Astrocyte of the cerebellum (primary cell): ENCODE measurements around the gene OR10J4.
A peak's percentile ranks its signal among the peaks of the same experiment; 100 is the strongest.

Source experiments
- DNase-seq: peaks from one replicate; pipeline ENCODE4 v3.0.0-alpha.2; 2011; ENCODE audit warnings: low read depth
- H3K4me3 ChIP-seq: 2 replicates; pipeline ENCODE4 v1.5.1; 2011; ENCODE audit warnings: mild to moderate bottlenecking, low read depth, low read length, moderate library complexity
- CTCF ChIP-seq: IDR thresholded peaks from 2 replicates; pipeline ENCODE4 v1.5.1; 2012; ENCODE audit warnings: low read length, low read depth, moderate library complexity, mild to moderate bottlenecking; ENCODE audit errors: missing control alignments
- in situ Hi-C: cut with HindIII; loops from 2 replicates; pipeline ENCODE4 v1.10.0; 2017; ENCODE audit warnings: low sequenced_read_pairs

Gene OR10J4

GRCh38 chr1:159431904-159432303 is at the start of gene OR10J4:
Gene OR10J4, plus strand, starts transcription at chr1:159432204.
- TF ChIP-seq CTCF, result no peak
- no peak for DNase-seq
- no peak within 1 kb of the TSS for H3K4me3 ChIP-seq
- in situ Hi-C loops, result no loop called here

DNA sequence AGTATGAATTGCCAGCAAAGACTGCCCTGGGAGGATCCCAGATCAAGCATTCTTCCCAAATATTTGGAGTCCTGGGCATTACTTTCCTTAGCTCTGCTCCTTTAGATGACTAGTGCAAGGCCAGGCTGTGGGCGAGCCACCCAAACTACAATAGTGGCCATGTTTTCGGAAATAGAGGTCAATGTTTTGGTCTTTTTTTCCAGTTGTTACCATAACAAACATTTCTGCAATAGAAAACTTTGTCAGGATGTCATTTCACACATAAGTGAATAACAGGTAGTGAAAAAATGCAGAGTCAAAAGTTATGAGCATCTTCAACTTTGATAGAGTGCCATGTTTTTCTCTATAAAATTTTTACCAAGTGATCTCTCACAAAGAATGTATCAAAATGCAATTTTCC is 25.2 kb upstream of the OR10J4 start:
- TF ChIP-seq CTCF, result no peak
- DNase-seq, result no peak
- in situ Hi-C loops, result no loop called here
- no peak overlapping the region for H3K4me3 ChIP-seq

DNA sequence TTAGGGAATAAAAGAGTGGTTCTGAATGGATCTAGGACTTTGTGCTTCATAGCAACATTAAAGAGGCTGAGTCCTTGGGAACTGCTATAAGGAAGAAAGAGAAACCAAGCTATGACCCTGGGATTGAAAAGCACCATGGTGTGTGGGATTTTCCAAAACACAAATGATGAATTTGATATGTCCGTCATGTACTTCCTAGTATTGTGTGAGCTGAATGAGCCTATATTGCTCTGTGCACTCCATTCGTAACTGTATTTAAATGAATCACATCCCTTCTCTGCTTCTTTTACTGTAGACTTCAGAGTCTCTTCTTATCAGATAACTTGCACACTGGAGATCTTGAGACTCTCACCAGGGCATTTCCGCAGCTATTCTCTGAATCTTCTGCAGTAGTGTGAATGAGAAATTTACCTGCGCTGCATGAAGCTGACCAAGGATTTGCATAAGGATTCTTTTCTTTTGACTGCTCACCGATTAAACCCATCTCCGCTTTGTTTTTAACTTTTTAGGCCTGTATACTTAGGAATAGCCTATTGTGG is 23.1 kb upstream of the OR10J4 start:
- TF ChIP-seq CTCF, result no peak
- in situ Hi-C loops, result no loop called here
- H3K4me3 ChIP-seq, result no peak overlapping the region
- DNase-seq, result no peak

DNA sequence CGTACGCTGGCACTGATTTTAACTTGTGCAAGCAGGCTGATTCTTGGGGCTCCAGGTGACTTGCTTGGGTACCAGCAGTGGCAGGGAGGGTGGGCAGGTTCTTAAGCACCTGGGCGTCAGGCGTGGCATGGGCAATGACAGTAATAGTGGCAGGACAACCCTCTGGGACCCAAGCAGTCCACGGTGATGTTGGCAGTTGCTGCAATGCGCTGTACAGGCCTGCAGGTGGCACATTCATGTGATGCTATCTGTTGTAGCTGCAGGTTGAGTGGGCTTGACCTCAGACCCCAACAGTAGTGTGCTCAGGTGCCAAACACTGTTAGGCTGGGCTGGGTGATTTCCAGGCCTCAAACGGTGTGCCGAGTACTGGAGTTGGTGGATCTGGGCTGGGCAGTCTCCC is 10.2 kb upstream of the OR10J4 start:
- H3K4me3 ChIP-seq, result no peak overlapping the region
- in situ Hi-C loops, result no loop called here
- no peak for TF ChIP-seq CTCF
- no peak for DNase-seq

DNA sequence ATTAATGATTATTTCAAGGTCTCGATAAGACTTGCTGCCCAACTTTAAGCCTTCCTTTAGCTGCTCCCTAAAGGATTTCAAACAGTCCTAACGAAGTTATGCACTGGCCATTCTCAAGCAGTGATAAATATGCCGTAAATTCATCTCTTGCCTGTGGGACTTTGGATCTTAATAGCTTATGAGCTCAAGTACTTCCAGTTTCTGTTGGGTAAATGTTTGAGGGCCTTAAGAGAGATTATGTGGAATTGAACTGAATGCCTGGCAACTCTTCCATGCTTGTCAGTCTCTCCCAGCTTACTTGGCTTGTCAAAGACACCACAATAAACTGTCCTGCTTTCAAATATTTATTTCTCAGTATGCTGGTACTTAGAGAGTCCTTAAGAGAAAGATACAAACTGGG is 3.5 kb upstream of the OR10J4 start:
- no peak overlapping the region for H3K4me3 ChIP-seq
- DNase-seq, result no peak
- in situ Hi-C loops, result no loop called here
- TF ChIP-seq CTCF, result no peak

GRCh38 chr1:159429074-159429861 is 2.7 kb upstream of the OR10J4 start:
- no peak overlapping the region for H3K4me3 ChIP-seq
- DNase-seq, result peak; percentile 89
- in situ Hi-C loops, result no loop called here
- TF ChIP-seq CTCF, result no peak

DNA sequence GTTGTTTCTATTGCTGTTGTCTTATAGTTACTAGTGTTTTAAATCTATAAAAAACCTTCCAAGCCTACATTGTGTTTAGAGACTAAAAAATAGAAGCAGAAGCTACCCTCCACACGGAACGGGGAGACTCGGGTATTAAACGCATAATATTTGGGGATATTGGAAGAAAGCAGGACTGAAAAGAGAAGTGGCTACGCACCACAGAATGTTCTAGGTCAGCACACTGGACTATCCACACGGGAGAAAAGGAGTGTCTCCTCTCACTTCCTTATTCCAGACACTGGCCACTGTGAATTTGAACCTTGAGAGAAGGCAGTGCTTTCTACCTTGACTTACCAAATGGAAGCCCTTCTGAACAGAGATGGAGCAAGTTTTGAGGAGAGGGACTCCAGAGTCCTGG is 1.0 kb upstream of the OR10J4 start:
- no peak for DNase-seq
- TF ChIP-seq CTCF, result no peak
- no peak overlapping the region for H3K4me3 ChIP-seq
- in situ Hi-C loops, result no loop called here
